MG63 (cell line): ENCODE results near the gene EEF1A2. TPM values are rescaled to one million over a fixed set of nuclear protein-coding genes. Genes with fewer than 3 reads are reported as not detected.
A peak's percentile ranks its signal among the peaks of the same experiment; 100 is the strongest.

Experiments
- DNase-seq: peaks from one replicate; pipeline ENCODE4 v3.0.0-alpha.2; 2020
- H3K27me3 ChIP-seq: fragments of 250-450 bp; sonication (Bioruptor Pico); 2 replicates; pipeline ENCODE4 v1.5.1; 2020; ENCODE audit warnings: mild to moderate bottlenecking, moderate library complexity
- H3K36me3 ChIP-seq: fragments of 250-450 bp; sonication (Bioruptor Pico); 2 replicates; pipeline ENCODE4 v1.5.1; 2020; ENCODE audit warnings: mild to moderate bottlenecking, moderate library complexity
- H3K4me3 ChIP-seq: fragments of 250-450 bp; sonication (Bioruptor Pico); 2 replicates; pipeline ENCODE4 v1.5.1; 2020; ENCODE audit warnings: mild to moderate bottlenecking, moderate library complexity
- H3K9me3 ChIP-seq: fragments of 250-450 bp; sonication (Bioruptor Pico); 2 replicates; pipeline ENCODE4 v1.5.1; 2020; ENCODE audit warnings: mild to moderate bottlenecking, moderate library complexity
- total RNA-seq: library from RNA; depleted of rRNA; stranded (reverse); fragments of >200 nt; shearing (Covaris generic); gene quantifications from 2 replicates; pipeline ENCODE4 v1.2.3, GENCODE V29; 2014; ENCODE audit warnings: low replicate concordance

EEF1A2 gene
- total RNA-seq, 1 experiment from 2014 or later = 113 TPM

DNA sequence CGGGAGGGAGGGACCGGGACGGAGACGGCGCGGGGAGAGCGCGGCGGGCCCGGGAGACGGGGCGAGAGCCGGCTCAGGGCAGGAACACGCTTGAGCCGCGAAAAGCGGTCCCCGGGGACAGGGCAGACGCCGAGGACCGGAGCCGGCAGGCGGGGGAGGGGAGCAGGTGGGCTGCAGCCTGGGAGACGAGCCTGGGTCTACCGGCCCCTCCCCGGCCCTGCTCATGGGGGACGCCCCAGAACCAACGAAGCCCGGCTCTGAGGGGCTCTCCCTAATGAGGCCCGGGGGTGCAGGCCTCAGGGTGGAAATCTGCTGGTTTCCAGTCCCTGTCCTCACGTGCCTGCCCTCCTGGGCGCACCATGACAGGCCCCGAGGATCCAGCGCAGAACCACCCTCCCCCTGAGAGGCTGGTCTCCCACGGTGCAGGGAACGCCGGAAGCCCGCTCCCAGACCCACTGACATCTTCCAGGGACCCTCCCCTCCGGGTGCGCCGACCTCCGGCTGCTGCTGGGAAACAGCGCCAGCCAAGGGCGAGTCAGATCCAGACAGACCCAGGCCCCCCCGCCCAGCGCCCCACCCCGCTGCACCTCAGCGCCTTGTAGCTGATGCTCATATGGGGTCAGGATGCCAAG is 571 bp upstream of the EEF1A2 start:
- no peaks in the 10 kb centered on the region; the same call in none of the 2 replicates for H3K36me3 ChIP-seq
- H3K27me3 ChIP-seq = no peaks in the 10 kb centered on the region; the same call in 1 of the 2 replicates
- peak overlapping the region; percentile 31 for H3K4me3 ChIP-seq
- peak; percentile 32 for DNase-seq
- peaks cover under 1% of the 10 kb centered on the region; the same call in 1 of the 2 replicates for H3K9me3 ChIP-seq

DNA sequence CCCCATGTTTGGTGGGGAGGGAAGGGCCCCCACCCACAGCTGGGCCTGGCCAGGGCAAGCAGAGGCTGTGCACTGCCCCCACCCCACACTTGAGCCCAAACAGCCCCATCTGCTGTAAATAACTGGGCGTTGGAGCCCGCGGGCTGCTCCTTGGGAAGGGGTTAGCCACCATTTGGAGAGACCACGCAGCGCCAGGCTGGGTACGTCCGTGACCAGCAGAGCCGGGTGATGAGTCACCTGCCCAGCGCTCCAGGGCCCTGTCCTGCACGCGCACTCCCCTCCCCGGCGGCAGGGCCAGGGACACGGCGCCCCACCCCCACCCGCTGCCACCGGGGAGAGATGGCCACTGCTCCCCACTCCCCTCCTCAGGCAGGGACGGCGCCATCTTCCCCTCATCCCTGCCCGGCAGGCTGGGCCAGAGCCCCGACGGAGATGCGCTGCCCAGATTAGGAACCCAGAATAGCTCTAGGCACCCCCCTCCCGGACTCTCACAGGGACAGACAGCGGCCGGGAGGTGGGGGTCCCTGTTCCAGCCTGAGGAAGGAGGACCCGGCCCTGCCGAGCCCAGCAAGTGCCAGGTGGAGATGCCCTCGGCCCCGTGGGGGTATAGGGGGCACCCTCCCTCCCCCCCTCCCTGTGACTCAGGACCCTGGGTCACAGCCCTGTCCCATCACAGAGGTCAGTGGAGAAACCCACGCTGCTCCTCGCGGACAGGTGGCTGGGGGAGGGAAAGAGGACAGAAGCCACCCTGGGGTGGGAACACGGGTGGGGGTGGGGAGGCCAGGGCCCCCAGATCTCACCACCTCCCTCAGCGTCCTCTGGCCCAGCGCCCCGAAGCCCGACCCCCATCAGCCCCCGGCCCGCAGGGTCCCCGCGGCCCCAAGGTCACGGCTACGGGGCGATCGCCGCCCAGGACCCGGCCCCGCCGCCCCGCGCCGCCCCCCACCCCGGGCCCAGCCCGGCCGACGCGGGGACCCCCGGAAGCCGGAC is 642 bp downstream of the EEF1A2 start:
- Histone ChIP-seq H3K9me3 (no peaks in the 10 kb centered on the region), H3K36me3 (no peaks in the 10 kb centered on the region; the same call in none of the 2 replicates), H3K27me3 (no peaks in the 10 kb centered on the region), H3K4me3 (peak overlapping the region; percentile 39)
- DNase-seq = peak; percentile 74

DNA sequence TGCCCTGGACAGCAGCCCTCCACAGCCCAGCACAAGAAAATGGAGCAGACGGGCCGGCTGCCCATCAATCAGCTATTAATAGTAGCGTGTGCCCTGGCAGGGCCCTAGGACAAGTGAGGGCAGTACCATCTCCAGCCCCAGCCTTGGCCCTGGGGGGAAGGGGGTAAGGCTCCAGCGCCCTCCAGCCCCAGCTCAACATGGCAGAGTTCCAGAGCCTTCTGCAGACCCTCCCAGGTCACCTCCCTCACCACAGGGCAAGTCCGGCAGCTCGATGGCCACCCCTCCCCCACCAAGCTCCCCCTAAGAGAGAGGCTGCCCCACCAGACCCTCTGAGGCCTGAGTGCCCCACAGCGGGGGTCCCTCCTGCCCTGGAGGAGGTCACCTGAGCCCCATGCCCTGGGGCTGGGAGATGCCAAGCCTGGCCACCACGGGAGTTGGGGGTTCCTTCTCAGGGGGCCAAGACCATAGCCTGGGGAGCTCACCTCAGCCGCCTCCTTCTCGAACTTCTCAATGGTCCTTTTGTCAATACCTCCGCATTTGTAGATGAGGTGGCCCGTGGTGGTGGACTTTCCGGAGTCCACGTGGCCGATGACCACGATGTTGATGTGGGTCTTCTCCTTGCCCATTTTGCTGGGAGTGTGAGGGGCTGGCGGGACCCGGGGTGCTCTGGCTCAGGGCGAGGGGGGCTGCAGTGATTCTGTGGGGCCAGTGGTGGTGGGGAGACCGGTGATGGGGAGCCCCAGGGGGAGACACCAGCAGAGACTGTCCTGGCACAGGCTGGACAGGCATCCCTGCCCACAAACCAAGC is 1.5 kb downstream of the EEF1A2 start:
- Histone ChIP-seq H3K4me3 (no peak overlapping the region), H3K9me3 (no peaks in the 10 kb centered on the region), H3K27me3 (no peaks in the 10 kb centered on the region), H3K36me3 (no peaks in the 10 kb centered on the region; the same call in none of the 2 replicates)
- no peak for DNase-seq

DNA sequence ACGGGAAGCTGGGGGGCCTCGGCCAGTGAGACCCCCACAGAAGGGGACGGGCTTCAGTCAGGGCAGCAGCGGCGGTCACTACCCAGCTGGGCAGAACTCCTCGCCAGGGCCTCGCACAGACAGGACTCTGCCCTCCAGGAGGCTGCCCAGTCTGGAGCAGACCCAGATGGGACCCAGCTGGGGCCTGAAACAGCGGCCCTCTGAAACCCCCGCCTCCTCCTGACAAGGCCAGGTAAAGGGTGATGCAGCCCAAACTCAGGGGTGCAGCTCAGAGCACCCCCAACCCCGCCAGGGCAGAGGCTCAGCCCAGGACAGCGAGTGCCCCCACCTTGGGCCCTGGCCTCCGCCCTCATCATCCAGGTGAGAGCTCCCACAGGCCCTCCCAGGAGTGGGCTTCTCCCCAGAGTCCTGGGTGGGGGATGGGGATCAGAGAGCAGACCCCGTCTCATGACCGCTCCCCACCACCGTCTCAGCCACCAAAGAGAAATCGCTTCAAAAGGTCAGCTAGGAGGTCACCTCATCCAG is 2.2 kb downstream of the EEF1A2 start:
- Histone ChIP-seq H3K9me3 (no peaks in the 10 kb centered on the region), H3K36me3 (no peaks in the 10 kb centered on the region; the same call in none of the 2 replicates), H3K27me3 (no peaks in the 10 kb centered on the region), H3K4me3 (no peak overlapping the region)
- DNase-seq = no peak

DNA sequence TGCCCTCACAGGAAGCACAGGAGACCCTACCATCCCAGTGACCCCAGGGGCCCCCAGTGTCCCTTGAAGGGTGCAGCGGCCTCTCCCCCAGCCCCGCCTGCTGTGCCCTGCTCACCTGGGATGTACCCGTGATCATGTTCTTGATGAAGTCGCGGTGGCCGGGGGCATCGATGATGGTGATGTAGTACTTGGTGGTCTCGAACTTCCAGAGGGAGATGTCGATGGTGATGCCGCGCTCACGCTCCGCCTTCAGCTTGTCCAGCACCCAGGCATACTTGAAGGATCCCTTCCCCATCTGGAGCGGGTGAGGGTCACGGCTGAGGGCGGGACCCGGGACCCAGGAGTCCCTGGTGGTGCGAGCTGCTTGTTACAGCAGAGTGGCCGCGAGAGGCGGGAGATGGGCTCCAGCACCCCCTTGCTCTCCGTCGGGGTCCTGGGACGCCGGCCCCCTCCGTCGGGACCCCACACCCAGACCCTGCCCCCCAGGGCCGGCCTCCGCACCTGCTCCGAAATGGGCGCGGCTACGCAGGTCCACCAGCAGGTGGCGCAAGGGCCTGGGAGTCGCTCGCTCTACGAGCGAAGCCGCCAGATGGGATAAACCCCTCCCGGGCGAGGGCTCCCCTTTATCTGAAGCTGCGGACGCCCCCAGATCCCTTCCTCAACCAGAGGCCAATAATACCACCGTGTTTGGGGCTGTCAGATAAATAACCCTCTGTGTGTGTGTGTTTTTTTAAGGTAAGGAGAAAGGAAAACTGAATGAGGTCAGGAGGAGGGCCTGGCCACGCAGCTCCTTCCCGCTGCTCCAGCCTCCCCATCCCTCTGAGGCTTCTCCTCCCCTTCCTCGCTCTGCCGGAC is 2.9 kb downstream of the EEF1A2 start:
- Histone ChIP-seq H3K9me3 (no peaks in the 10 kb centered on the region), H3K4me3 (no peak overlapping the region), H3K36me3 (no peaks in the 10 kb centered on the region; the same call in none of the 2 replicates), H3K27me3 (no peaks in the 10 kb centered on the region)
- DNase-seq = peak; percentile 45

DNA sequence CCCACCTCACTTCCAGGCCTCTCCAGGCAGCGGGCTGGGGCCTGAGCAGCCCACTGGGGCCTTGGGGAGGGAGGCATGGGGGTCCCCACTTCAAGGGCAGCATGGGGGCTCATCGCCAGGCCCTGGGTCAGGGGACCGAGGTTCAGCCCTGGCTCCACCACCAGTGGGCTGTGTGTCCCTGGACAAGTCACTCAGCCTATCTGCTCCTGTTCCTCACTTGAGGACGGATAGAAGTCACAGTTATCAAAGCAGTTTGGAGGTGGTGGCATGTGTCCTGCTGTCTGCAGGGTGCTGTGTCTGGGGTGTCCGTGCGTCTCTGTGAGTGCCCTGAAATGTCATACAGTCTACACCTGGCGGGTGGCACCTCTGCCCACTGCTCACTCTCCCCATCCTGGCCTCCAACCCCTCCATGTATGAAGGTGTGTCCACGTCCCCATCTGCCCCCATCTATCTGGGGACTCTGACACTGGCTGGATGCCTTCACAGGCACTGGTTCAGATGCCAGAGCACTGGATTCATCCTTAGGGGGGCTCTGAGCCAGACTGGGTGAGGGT is 3.6 kb downstream of the EEF1A2 start:
- Histone ChIP-seq H3K36me3 (no peaks in the 10 kb centered on the region; the same call in none of the 2 replicates), H3K9me3 (no peaks in the 10 kb centered on the region), H3K27me3 (no peaks in the 10 kb centered on the region), H3K4me3 (no peak overlapping the region)
- DNase-seq = no peak

DNA sequence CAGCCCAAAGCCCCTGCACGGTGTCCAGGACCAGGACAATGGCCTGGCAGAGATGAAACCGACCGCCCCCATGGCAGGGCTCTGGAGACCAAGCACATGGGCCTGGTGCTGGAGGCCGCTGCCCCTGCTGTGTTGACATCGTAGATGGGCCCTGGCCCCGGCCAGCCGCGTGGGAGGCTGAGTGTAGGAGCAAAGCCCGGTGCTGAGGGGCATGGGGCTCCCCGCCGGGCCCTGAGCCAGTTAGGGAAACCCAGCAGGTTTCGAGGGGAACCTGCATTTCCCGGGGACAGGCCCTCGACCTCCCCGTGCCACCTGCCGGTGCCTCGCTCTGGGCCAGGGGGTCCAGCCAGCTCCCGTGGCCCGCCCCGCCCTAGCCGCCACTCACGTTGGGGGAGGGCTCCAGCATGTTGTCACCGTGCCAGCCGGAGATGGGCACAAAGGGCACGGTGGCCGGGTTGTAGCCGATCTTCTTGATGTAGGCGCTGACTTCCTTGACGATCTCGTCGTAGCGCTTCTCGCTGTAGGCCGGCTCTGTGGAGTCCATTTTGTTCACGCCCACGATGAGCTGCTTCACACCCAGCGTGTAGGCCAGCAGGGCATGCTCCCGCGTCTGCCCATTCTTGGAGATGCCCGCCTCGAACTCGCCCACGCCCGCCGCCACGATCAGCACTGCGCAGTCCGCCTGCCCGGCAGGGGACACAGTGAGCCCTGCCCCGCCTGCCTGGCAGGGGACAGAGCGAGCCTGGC is 4.3 kb downstream of the EEF1A2 start:
- Histone ChIP-seq H3K27me3 (no peaks in the 10 kb centered on the region), H3K9me3 (no peaks in the 10 kb centered on the region), H3K36me3 (no peaks in the 10 kb centered on the region; the same call in none of the 2 replicates), H3K4me3 (no peak overlapping the region)
- no peak for DNase-seq

DNA sequence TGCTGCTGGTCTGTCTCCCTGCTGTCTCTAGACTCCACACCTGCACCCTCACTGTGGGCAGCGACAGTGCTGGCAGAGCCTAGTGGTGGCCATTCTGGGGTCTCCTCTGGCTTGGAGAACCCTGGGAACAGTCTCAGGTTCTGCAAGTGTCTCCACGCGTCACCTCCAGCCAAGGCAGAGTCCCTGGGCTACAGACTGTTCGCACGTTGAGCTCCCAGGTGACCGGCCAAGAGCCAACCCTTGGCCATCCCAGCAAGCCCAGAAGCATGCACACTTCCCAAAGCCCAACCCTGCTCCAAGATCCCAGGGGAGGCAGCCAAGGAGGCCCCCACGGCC is 4.8 kb downstream of the EEF1A2 start:
- Histone ChIP-seq H3K9me3 (no peaks in the 10 kb centered on the region), H3K36me3 (no peaks in the 10 kb centered on the region; the same call in none of the 2 replicates), H3K4me3 (no peak overlapping the region), H3K27me3 (no peaks in the 10 kb centered on the region)
- DNase-seq = no peak

DNA sequence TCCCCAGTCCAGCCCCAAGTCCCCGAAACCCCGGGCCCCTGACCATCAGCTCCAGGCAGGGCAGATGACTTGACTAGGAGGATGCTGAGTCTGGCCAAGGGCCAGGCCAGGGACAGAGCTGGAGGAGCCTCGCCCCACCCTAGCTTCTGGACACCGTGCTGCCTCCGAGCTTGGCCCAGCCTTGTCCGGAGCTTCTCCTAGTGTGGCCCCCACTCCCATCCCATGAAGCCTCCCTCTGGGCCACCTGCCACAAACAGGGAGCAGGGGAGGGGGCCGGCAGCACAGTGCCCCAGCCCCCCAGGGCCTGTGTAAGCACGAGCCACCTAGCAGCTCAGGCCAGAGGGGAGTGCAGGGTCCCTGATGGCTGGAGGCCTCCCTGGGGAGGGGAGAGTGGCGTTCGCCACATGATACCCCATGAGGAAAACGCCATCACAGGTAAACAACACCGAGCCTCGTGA is 5.3 kb downstream of the EEF1A2 start:
- no peak for DNase-seq
- no peak overlapping the region for H3K4me3 ChIP-seq
- no peaks in the 10 kb centered on the region for H3K27me3 ChIP-seq
- no peaks in the 10 kb centered on the region for H3K9me3 ChIP-seq
- H3K36me3 ChIP-seq = no peaks in the 10 kb centered on the region; the same call in none of the 2 replicates

DNA sequence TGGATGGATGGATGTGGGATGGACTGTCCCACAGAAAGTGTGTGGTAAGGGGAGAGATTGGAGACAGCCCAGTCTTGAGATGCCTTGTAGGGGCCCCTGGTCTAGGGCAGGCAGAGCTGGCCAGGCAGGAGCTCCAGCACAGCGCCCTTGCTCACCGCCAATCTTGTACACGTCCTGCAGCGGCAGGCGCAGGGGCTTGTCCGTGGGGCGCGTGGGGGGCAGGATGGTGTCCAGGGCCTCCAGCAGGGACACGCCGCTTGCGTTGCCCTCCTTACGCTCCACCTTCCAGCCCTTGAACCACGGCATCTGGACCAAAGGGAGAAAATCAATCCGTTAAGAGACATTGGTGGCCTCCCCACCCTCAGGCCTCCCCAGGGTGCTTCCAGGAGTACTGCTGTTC is 5.9 kb downstream of the EEF1A2 start:
- no peaks in the 10 kb centered on the region for H3K9me3 ChIP-seq
- no peaks in the 10 kb centered on the region for H3K27me3 ChIP-seq
- DNase-seq = no peak
- no peaks in the 10 kb centered on the region; the same call in none of the 2 replicates for H3K36me3 ChIP-seq
- H3K4me3 ChIP-seq = no peak overlapping the region

DNA sequence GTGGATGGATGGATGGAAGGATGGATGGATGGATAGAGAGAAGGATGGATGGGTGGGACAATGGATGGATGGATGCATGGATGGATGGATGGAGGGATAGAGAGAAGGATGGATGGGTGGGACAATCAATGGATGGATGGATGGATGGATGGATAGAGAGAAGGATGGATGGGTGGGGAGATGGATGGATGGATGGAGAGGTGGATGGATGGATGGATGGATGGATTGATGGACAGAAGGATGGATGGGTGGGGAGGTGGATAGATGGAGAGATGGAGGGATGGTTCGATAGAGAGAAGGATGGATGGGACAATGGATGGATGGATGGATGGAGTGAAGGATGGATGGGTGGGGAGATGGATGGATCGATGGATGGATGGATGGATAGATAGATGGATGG is 6.4 kb downstream of the EEF1A2 start:
- Histone ChIP-seq H3K36me3 (no peaks in the 10 kb centered on the region; the same call in none of the 2 replicates), H3K27me3 (no peaks in the 10 kb centered on the region), H3K4me3 (no peak overlapping the region), H3K9me3 (no peaks in the 10 kb centered on the region)
- DNase-seq = no peak

DNA sequence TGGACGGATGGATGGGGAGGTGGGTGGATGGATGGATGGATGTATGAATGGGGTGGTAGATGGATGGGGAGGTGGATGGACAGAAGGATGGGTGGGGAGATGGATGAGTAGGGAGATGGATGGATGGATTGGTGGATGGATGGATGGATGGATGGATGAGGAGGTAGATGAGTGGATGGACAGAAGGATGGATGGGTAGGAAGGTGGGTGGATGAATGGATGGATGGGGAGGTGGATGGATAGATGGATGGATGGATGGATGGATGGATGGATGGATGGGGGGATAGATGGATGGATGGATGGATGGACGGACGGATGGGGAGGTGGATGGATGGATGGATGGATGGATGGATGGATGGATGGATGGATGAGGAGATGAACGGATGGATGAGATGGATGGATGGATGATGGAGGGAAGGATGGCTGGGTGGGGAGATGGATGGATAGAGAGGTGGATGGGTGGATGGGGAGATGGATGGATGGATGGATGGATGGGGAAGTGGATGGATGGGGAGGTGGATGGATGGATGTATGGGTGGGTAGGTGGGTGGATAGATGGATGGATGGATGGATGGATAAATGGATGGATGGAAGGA is 7.2 kb downstream of the EEF1A2 start:
- DNase-seq = no peak
- H3K36me3 ChIP-seq = no peaks in the 10 kb centered on the region; the same call in 1 of the 2 replicates
- H3K27me3 ChIP-seq = no peaks in the 10 kb centered on the region
- H3K9me3 ChIP-seq = no peaks in the 10 kb centered on the region
- no peak overlapping the region for H3K4me3 ChIP-seq

DNA sequence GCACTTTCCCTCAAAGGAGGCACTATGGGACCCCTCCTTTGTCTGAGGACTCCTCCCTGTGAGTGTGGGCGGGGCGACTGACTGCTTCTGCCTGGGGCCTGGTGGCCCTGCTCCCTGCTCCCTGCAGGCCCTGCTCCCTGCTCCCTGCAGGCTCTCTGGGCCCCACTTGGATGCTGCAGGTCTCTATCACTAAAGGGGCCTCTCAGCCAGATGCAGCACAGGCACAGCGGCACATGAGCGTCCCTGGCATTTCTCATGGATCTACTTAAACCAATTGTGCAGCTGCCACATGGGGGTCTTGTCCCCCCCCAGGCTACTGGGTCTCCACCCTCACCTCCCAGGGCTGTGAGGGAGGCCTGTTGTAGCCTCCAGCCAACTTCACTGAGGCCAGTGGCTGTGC is 7.8 kb downstream of the EEF1A2 start:
- H3K4me3 ChIP-seq = no peak overlapping the region
- H3K27me3 ChIP-seq = no peaks in the 10 kb centered on the region
- no peak for DNase-seq
- H3K36me3 ChIP-seq = no peaks in the 10 kb centered on the region; the same call in 1 of the 2 replicates
- no peaks in the 10 kb centered on the region for H3K9me3 ChIP-seq

DNA sequence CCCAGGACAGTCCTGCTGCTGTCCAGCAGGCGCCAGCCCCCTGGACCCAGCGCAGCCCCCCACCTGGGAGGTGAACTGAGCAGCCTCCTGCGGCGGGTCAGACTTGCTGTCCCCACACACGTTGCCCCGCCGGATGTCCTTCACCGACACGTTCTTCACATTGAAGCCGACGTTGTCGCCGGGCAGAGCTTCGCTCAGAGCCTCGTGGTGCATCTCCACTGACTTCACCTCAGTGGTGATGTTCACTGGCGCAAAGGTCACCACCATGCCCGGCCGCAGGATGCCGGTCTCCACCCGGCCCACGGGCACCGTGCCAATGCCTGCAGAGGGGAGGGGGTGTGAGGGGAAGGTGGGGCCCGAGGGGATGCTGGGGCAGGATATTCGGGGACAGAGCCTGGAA is 8.5 kb downstream of the EEF1A2 start:
- Histone ChIP-seq H3K36me3 (no peaks in the 10 kb centered on the region; the same call in 1 of the 2 replicates), H3K4me3 (no peak overlapping the region), H3K9me3 (no peaks in the 10 kb centered on the region), H3K27me3 (no peaks in the 10 kb centered on the region)
- no peak for DNase-seq
